Measurements from ENCODE around the gene PTTG1IP2.

GRCh38 chr7:90551036-90551435 is 81.6 kb downstream of the PTTG1IP2 start:
- TF ChIP-seq CTCF (conservative IDR thresholded peaks at IDR 0.05): no peak
- no peak for TF ChIP-seq ZFX (IDR thresholded peaks at IDR 0.05)

Data from C4-2B (cell line).